Suprapubic skin (tissue), 4 donors: Measurements from ENCODE around the gene KIF16B.

ENCODE experiments used
- CTCF ChIP-seq, 2 donors: fragments of 200-600 bp in 1 of 2; fragments of 450-650 bp in 1 of 2; sonication (generic) in 1 of 2; IDR thresholded peaks; one replicate each; pipeline ENCODE4 v1.5.1; 2016 to 2019; ENCODE audit warnings: antibody characterized with exemption in 2 of 2, mild to moderate bottlenecking in 1 of 2, moderate library complexity in 1 of 2
- EP300 ChIP-seq: sonication (generic); formaldehyde crosslinking; IDR thresholded peaks from one replicate; pipeline ENCODE4 v1.6.1; 2017; ENCODE audit warnings: antibody characterized with exemption
- POLR2A ChIP-seq, 2 donors: fragments of 450-650 bp; IDR thresholded peaks; one replicate each; pipeline ENCODE4 v1.6.1; 2017; ENCODE audit warnings: antibody characterized with exemption in 2 of 2, mild to moderate bottlenecking in 2 of 2, moderate library complexity in 2 of 2
- POLR2AphosphoS5 ChIP-seq, 3 donors: sonication (generic); formaldehyde crosslinking; IDR thresholded peaks; one replicate each; pipeline ENCODE4 v1.6.1; 2017; ENCODE audit warnings: antibody characterized with exemption in 3 of 3

GRCh38 chr20:16462711-16463110 lies 110.5 kb downstream of the KIF16B start:
- TF ChIP-seq CTCF (IDR thresholded peaks at IDR 0.05) (no peak), POLR2A (IDR thresholded peaks at IDR 0.05) (no peak), POLR2AphosphoS5 (IDR thresholded peaks at IDR 0.05) (no peak), EP300 (no peak)
